Esophagus muscularis mucosa (tissue), 4 donors: ENCODE results near the gene NOP10.

Experiments used
- EP300 ChIP-seq: sonication (generic); formaldehyde crosslinking; IDR thresholded peaks from one replicate; pipeline ENCODE4 v1.6.1; 2017; ENCODE audit warnings: antibody characterized with exemption
- POLR2A ChIP-seq: fragments of 450-650 bp; IDR thresholded peaks from one replicate; pipeline ENCODE4 v1.6.1; 2017; ENCODE audit warnings: antibody characterized with exemption, moderate library complexity, mild to moderate bottlenecking, low read depth
- TF ChIP-seq, protein P1 (sequence below), 3 experiments: fragments of 200-600 bp in 2 of 3; fragments of 450-650 bp in 1 of 3; sonication (generic) in 2 of 3; IDR thresholded peaks; one replicate each; pipeline ENCODE4 v1.5.1; 2017 to 2019; ENCODE audit warnings: antibody characterized with exemption in 3 of 3, mild to moderate bottlenecking in 2 of 3, moderate library complexity in 1 of 3

DNA sequence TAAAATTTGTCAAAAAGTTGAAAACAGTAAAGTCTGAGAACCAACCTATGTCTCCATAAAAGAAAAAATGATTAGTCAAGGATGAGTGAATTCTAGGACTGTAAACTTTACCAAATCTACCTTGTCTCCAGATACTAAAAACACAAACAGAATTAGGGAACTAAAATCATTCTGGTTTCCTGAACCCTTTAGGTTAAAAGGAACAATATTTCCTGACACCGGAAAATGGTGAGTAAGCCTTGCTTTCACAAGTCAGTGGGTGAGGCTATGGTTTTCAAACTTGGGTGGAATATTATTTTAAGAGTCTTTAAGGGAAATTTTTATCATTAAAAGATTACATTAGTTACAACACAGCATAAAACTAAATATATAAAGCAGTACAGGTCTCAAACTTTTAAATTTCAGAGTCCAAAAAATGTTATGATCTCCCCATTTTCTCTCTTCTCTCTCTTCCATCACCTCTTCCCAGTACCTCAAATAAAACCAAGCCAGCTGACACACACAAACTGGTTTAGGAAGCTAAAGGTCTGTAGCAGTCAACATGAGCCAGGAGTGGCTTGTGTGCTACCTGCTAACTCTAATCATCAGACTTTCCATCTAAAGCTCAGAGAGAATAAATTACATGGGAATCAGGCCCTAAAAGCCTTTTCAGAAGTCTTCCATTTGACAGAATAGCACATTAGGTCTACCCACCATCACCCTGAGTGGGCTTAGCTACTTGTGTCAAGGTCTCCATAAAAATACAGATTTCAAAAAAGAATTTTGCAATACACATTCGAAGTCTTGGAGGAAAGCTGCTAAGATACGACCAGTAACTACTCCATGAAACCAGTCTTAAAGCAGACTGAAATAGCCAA lies 7.5 kb downstream of the NOP10 start:
- no peak for TF ChIP-seq EP300
- TF ChIP-seq, protein P1, sequence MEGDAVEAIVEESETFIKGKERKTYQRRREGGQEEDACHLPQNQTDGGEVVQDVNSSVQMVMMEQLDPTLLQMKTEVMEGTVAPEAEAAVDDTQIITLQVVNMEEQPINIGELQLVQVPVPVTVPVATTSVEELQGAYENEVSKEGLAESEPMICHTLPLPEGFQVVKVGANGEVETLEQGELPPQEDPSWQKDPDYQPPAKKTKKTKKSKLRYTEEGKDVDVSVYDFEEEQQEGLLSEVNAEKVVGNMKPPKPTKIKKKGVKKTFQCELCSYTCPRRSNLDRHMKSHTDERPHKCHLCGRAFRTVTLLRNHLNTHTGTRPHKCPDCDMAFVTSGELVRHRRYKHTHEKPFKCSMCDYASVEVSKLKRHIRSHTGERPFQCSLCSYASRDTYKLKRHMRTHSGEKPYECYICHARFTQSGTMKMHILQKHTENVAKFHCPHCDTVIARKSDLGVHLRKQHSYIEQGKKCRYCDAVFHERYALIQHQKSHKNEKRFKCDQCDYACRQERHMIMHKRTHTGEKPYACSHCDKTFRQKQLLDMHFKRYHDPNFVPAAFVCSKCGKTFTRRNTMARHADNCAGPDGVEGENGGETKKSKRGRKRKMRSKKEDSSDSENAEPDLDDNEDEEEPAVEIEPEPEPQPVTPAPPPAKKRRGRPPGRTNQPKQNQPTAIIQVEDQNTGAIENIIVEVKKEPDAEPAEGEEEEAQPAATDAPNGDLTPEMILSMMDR (IDR thresholded peaks at IDR 0.05) = no peak
- no peak for TF ChIP-seq POLR2A
